ENCODE data around the gene PTPRE. TPM values are rescaled to one million over a fixed set of nuclear protein-coding genes. Genes with fewer than 3 reads are reported as not detected.

The PTPRE gene
- total RNA-seq, 1 experiment from 2014 or later: 7.9 TPM

DNA sequence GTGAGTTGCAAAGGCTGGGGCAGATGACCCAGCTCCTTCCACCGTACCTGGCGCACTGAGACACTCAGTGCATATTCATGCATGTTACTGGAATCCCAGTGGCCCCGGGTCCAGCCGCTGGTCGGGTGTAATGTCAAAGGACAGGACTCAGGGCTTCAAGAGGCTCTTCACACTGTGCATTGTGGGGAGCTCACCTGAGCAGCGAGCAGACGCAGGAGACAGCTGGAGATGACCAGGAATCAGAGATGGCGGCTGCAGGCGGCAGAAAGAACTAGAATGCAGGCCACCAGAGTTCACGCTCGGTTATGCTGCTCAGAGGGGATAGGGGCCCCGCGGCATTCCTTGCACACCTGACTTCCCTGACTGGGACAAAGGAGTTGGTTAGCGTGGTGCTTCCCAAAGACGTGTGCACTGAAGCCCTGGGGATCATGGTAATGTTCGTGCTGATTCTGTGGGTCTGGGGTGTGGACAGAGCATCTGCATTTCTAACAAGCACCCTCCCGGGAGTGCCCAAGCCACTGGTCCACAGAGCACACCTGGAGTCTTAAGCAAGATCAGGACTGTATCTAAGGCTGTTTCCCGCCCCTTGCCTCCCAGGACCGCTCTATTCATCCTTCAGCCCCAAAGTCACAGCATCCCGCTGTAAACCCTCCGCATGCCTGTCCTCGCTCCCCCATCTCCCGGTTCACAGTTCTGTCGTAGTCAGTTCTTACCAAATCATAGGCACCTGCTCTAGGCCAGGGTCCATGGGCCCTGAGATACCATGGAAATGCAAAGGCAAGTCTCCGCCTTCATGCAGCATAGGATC, 148.4 kb downstream of the PTPRE start:
- DNase-seq: no peak
- Histone ChIP-seq H3K79me2 (ENCODE audit: low read depth) (no peaks in the 10 kb centered on the region), H2AFZ (no peak overlapping the region), H4K20me1 (ENCODE audit: insufficient read depth) (no peaks in the 10 kb centered on the region), H3K9me3 (ENCODE audit: insufficient read depth, low read depth) (no peaks in the 10 kb centered on the region), H3K4me3 (no peak overlapping the region), H3K27ac (no peak overlapping the region), H3K4me2 (no peak overlapping the region), H3K9me2 (ENCODE audit: insufficient read depth) (no peaks in the 10 kb centered on the region), H3F3A (ENCODE audit: insufficient read depth, low read depth) (no peaks in the 10 kb centered on the region), H3K4me1 (replicated peaks; ENCODE audit: insufficient read depth) (0 out of 2 replicates have a peak, but pooled peaks cover 7% of the 10 kb centered on the region), H3K27me3 (ENCODE audit: insufficient read depth, low read depth) (no peaks in the 10 kb centered on the region), H3K36me3 (ENCODE audit: low read depth) (no peaks in the 10 kb centered on the region)
- TF ChIP-seq EZH2 (IDR thresholded peaks at IDR 0.05; ENCODE audit: low read depth): no peak
- TF ChIP-seq, protein P1, sequence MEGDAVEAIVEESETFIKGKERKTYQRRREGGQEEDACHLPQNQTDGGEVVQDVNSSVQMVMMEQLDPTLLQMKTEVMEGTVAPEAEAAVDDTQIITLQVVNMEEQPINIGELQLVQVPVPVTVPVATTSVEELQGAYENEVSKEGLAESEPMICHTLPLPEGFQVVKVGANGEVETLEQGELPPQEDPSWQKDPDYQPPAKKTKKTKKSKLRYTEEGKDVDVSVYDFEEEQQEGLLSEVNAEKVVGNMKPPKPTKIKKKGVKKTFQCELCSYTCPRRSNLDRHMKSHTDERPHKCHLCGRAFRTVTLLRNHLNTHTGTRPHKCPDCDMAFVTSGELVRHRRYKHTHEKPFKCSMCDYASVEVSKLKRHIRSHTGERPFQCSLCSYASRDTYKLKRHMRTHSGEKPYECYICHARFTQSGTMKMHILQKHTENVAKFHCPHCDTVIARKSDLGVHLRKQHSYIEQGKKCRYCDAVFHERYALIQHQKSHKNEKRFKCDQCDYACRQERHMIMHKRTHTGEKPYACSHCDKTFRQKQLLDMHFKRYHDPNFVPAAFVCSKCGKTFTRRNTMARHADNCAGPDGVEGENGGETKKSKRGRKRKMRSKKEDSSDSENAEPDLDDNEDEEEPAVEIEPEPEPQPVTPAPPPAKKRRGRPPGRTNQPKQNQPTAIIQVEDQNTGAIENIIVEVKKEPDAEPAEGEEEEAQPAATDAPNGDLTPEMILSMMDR (conservative IDR thresholded peaks at IDR 0.05): no peak
- intact Hi-C loops (cut with micrococcal nuclease; ENCODE audit: unreplicated experiment): no loop called here
- BruUV-seq (replicated peaks): no TSS peak
- ChIA-PET CTCF (no interaction called here), POLR2A (ENCODE audit: unreplicated experiment) (no interaction called here)

DNA sequence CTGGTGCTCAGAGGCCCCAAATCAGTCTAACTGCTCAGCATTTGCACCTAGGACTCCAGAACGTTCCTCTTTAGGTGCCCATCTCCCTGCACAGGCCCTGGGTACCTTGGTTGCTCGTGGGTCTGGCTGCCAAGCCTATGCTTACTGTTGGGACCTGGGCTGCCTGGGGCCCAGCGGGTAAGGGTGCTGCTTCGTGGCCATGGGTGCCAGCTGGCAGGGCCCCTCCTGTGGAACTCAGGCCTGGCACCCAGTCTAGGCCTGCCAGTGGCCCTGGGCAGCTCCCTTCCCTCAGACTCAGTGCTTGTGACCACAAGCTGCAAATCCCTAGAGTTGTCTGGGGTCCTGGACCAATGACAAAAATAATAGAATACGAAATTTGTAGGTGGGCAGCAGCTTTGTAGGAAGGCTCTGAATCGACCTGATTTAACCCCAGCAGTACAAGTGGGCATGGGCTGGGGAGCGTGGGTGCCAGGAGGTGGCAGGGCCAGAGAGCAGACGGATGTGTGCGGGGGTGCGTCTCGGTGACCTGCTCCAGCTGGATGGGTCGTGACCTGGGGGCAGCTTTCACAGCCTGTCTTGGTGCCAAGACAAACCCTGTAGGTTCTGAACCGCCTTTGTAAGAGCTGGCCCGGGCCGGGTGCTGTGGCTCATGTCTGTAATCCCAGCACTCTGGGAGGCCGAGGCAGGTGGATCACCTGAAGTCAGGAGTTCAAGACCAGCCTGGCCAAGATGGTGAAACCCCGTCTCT, 149.6 kb downstream of the PTPRE start:
- H3K4me1 ChIP-seq (replicated peaks; ENCODE audit: insufficient read depth): no peaks in the 10 kb centered on the region
- no peak overlapping the region for H3K4me2 ChIP-seq
- H3K27ac ChIP-seq: no peak overlapping the region
- ChIA-PET CTCF (no interaction called here), POLR2A (ENCODE audit: unreplicated experiment) (no interaction called here)
- BruUV-seq (replicated peaks): no TSS peak
- no peak overlapping the region for H2AFZ ChIP-seq
- intact Hi-C loops (cut with micrococcal nuclease; ENCODE audit: unreplicated experiment): no loop called here
- no peak overlapping the region for H3K4me3 ChIP-seq
- no peaks in the 10 kb centered on the region for H3K27me3 ChIP-seq (ENCODE audit: insufficient read depth, low read depth)
- H3K9me2 ChIP-seq (ENCODE audit: insufficient read depth): no peaks in the 10 kb centered on the region
- H3K79me2 ChIP-seq (ENCODE audit: low read depth): no peaks in the 10 kb centered on the region
- H3K36me3 ChIP-seq (ENCODE audit: low read depth): no peaks in the 10 kb centered on the region
- DNase-seq: no peak
- H4K20me1 ChIP-seq (ENCODE audit: insufficient read depth): no peaks in the 10 kb centered on the region
- no peaks in the 10 kb centered on the region for H3K9me3 ChIP-seq (ENCODE audit: insufficient read depth, low read depth)
- no peaks in the 10 kb centered on the region for H3F3A ChIP-seq (ENCODE audit: insufficient read depth, low read depth)
- no peak for TF ChIP-seq EZH2 (IDR thresholded peaks at IDR 0.05; ENCODE audit: low read depth)
- TF ChIP-seq, protein P1 (conservative IDR thresholded peaks at IDR 0.05): no peak

DNA sequence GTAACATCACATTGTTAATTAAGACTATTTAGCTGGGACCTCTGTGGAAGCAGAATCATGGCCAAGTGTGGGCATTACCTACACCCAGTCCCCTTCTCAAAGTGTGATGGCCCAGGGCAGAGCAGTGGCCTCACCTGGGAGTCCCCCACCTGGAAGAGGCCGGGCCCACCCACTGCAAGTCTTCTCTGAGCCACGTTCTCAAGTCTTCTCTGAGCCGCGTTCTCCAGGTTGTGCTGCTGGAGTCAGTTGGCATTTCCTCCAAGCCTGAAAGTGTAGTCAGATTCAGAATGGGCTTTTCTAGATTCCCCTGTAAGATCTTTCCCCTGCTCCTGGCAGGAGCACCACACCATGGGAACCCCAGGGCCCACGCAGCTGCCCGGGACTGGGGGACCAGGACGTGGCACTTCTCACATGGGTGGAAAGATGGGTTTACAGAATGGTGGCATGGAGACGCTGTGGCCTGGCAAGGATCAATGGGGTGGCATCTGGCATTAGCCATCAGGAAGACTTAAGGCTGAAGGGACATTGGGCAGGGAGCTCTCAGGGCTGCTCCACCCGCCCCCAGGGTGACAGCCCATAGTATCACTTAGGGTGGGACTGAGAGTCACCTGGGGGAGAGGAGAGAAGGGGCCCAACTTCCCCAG, 151.3 kb downstream of the PTPRE start:
- Histone ChIP-seq H3K9me2 (ENCODE audit: insufficient read depth) (no peaks in the 10 kb centered on the region), H3K27me3 (ENCODE audit: insufficient read depth, low read depth) (no peaks in the 10 kb centered on the region), H3K36me3 (ENCODE audit: low read depth) (no peaks in the 10 kb centered on the region), H3K4me3 (no peak overlapping the region), H3K4me1 (replicated peaks; ENCODE audit: insufficient read depth) (no peaks in the 10 kb centered on the region), H3K79me2 (ENCODE audit: low read depth) (no peaks in the 10 kb centered on the region), H3K9me3 (ENCODE audit: insufficient read depth, low read depth) (no peaks in the 10 kb centered on the region), H3F3A (ENCODE audit: insufficient read depth, low read depth) (no peaks in the 10 kb centered on the region), H3K4me2 (no peak overlapping the region), H2AFZ (no peak overlapping the region), H4K20me1 (ENCODE audit: insufficient read depth) (no peaks in the 10 kb centered on the region), H3K27ac (no peak overlapping the region)
- ChIA-PET CTCF (no interaction called here), POLR2A (ENCODE audit: unreplicated experiment) (no interaction called here)
- intact Hi-C loops (cut with micrococcal nuclease; ENCODE audit: unreplicated experiment): no loop called here
- BruUV-seq (replicated peaks): no TSS peak
- TF ChIP-seq, protein P1 (conservative IDR thresholded peaks at IDR 0.05): no peak
- TF ChIP-seq EZH2 (IDR thresholded peaks at IDR 0.05; ENCODE audit: low read depth): no peak
- no peak for DNase-seq
